ENCODE results near the gene AMOTL1.

- no peak for TF ChIP-seq CTCF (IDR thresholded peaks at IDR 0.05)
- no peak for TF ChIP-seq ZFX (IDR thresholded peaks at IDR 0.05; ENCODE audit: borderline replicate concordance)
Observed at GRCh38 chr11:94868468-94868867, 100.3 kb downstream of the AMOTL1 start.
